H1 (cell line): ENCODE data around the gene NAGS. TPM values are rescaled to one million over a fixed set of nuclear protein-coding genes. Genes with fewer than 3 reads are reported as not detected.

Experiments used
- CTCF ChIA-PET: fragments of 300-600 bp; sonication (Branson Sonifier 250); formaldehyde crosslinking; loops from one replicate; lab custom pipeline; 2021; ENCODE audit not compliant: partially characterized antibody; lab: Charles Lee
- POLR2A ChIA-PET: fragments of 300-600 bp; sonication (Branson Sonifier 250); formaldehyde crosslinking; loops from one replicate; lab custom pipeline; 2021; ENCODE audit warnings: inconsistent platforms; ENCODE audit not compliant: partially characterized antibody; lab: Charles Lee
- DNase-seq, 2 experiments: peaks; one replicate each; pipeline versions ENCODE4 v3.0.0 to v3.0.0-alpha.2; 2010 to 2022; ENCODE audit warnings: low spot score in 2 of 2, low read depth in 1 of 2, mixed read lengths in 1 of 2
- FAIRE-seq: peaks from 2 replicates; lab custom pipeline; 2011; peaks lifted over from hg19 to GRCh38; lab: Jason Lieb, UNC
- H2AFZ ChIP-seq: 2 replicates; pipeline ENCODE4 v1.8.1; 2012; ENCODE audit warnings: low read length, inconsistent platforms
- H2AK5ac ChIP-seq: 2 replicates; pipeline ENCODE4 v1.6.1; 2013; ENCODE audit warnings: low read depth, low read length
- H2BK120ac ChIP-seq: replicated peaks from 2 replicates; pipeline ENCODE3; 2013; ENCODE audit warnings: low read depth, low read length, inconsistent platforms
- H2BK12ac ChIP-seq: 2 replicates; pipeline ENCODE4 v1.6.1; 2013; ENCODE audit warnings: low read depth, low read length
- H2BK15ac ChIP-seq: 2 replicates; pipeline ENCODE4 v1.6.1; 2013; ENCODE audit warnings: low read length
- H2BK20ac ChIP-seq: 2 replicates; pipeline ENCODE4 v1.6.1; 2013; ENCODE audit warnings: low read length
- H2BK5ac ChIP-seq: 2 replicates; pipeline ENCODE4 v1.6.1; 2013; ENCODE audit warnings: low read depth, low read length
- H3K14ac ChIP-seq: 2 replicates; pipeline ENCODE4 v1.6.1; 2013; ENCODE audit warnings: inconsistent platforms; ENCODE audit not compliant: insufficient read length
- H3K18ac ChIP-seq: 2 replicates; pipeline ENCODE4 v1.6.1; 2013; ENCODE audit warnings: low read length; ENCODE audit errors: extremely low read depth
- H3K23ac ChIP-seq: 2 replicates; pipeline ENCODE4 v1.6.1; 2013; ENCODE audit warnings: inconsistent platforms; ENCODE audit not compliant: insufficient read length
- H3K23me2 ChIP-seq: 2 replicates; pipeline ENCODE4 v1.6.1; 2013; ENCODE audit warnings: low read depth, low read length
- H3K27ac ChIP-seq: 2 replicates; pipeline ENCODE4 v1.6.1; 2011; ENCODE audit warnings: low read depth, low read length, inconsistent platforms
- H3K27me3 ChIP-seq, 4 experiments: replicated peaks in 1 of 4; 1 replicate in 1 of 4; 2 replicates in 3 of 4; pipeline versions ENCODE4 v1.6.1 to v1.8.1; 2011 to 2013; ENCODE audit warnings: low read length in 3 of 4, mild to moderate bottlenecking in 3 of 4, inconsistent platforms in 2 of 4, mixed read lengths in 2 of 4, moderate library complexity in 1 of 4; ENCODE audit not compliant: control insufficient read depth in 3 of 4, insufficient read depth in 3 of 4; ENCODE audit errors: extremely low read depth in 1 of 4
- H3K36me3 ChIP-seq, 4 experiments: 2 replicates each; pipeline versions ENCODE4 v1.6.1 to v1.8.1; 2011 to 2013; ENCODE audit warnings: mild to moderate bottlenecking in 4 of 4, low read length in 3 of 4, moderate library complexity in 2 of 4, control low read depth in 1 of 4, inconsistent platforms in 1 of 4; ENCODE audit not compliant: insufficient read depth in 4 of 4, control insufficient read depth in 2 of 4
- H3K4ac ChIP-seq: replicated peaks from 2 replicates; pipeline ENCODE3; 2013; ENCODE audit warnings: low read length, low read depth, mixed read lengths, inconsistent platforms; ENCODE audit not compliant: insufficient read length
- H3K4me1 ChIP-seq, 4 experiments: replicated peaks in 1 of 4; 1 replicate in 1 of 4; 2 replicates in 3 of 4; pipeline versions ENCODE4 v1.6.1 to v1.8.1; 2011 to 2013; ENCODE audit warnings: low read length in 3 of 4, inconsistent platforms in 2 of 4, mixed read lengths in 1 of 4; ENCODE audit not compliant: insufficient read depth in 4 of 4, control insufficient read depth in 3 of 4
- H3K4me2 ChIP-seq, 2 experiments: 2 replicates each; pipeline versions ENCODE4 v1.6.1 to v1.8.1; 2011 to 2013; ENCODE audit warnings: low read depth in 2 of 2, low read length in 2 of 2, control low read depth in 1 of 2, inconsistent platforms in 1 of 2, mild to moderate bottlenecking in 1 of 2; ENCODE audit not compliant: insufficient read depth in 1 of 2
- H3K4me3 ChIP-seq, 4 experiments: fragments of 200-600, 300-600 bp in 1 of 4; sonication (generic), shearing (Covaris generic), sonication (Bioruptor Twin) in 1 of 4; 2 replicates each; pipeline versions ENCODE4 v1.5.1 to v1.8.1; 2011 to 2016; ENCODE audit warnings: low read length in 4 of 4, low read depth in 3 of 4, control low read depth in 2 of 4, inconsistent platforms in 2 of 4, mild to moderate bottlenecking in 2 of 4, mixed read lengths in 1 of 4, moderate library complexity in 1 of 4; ENCODE audit not compliant: insufficient read depth in 2 of 4; ENCODE audit errors: extremely low read depth in 1 of 4
- H3K56ac ChIP-seq: replicated peaks from 2 replicates; pipeline ENCODE3; 2013; ENCODE audit warnings: low read depth, mild to moderate bottlenecking, mixed read lengths, low read length, inconsistent platforms; ENCODE audit not compliant: insufficient read length
- H3K79me1 ChIP-seq: 2 replicates; pipeline ENCODE4 v1.6.1; 2013; ENCODE audit warnings: low read depth, low read length, control low read depth
- H3K79me2 ChIP-seq, 2 experiments: 2 replicates each; pipeline versions ENCODE4 v1.6.1 to v1.8.1; 2012 to 2013; ENCODE audit warnings: low read length in 2 of 2, mild to moderate bottlenecking in 2 of 2, inconsistent platforms in 1 of 2; ENCODE audit not compliant: insufficient read depth in 2 of 2, control insufficient read depth in 1 of 2
- H3K9ac ChIP-seq, 4 experiments: replicated peaks in 1 of 4; 1 replicate in 1 of 4; 2 replicates in 3 of 4; pipeline versions ENCODE4 v1.6.1 to v1.8.1; 2011 to 2013; ENCODE audit warnings: low read depth in 3 of 4, low read length in 3 of 4, control low read depth in 2 of 4, mild to moderate bottlenecking in 2 of 4, moderate library complexity in 2 of 4, inconsistent platforms in 1 of 4; ENCODE audit errors: extremely low read depth in 1 of 4
- H3K9me3 ChIP-seq, 2 experiments: 2 replicates each; pipeline versions ENCODE4 v1.6.1 to v1.8.1; 2012 to 2013; ENCODE audit warnings: mild to moderate bottlenecking in 2 of 2, moderate library complexity in 2 of 2, control low read depth in 1 of 2, inconsistent platforms in 1 of 2, low read depth in 1 of 2, low read length in 1 of 2, mixed read lengths in 1 of 2; ENCODE audit not compliant: insufficient read depth in 2 of 2
- H4K20me1 ChIP-seq, 2 experiments: replicated peaks in 1 of 2; 2 replicates each; pipeline versions ENCODE3 to v1.8.1; 2011 to 2013; ENCODE audit warnings: inconsistent platforms in 2 of 2, low read length in 2 of 2, mild to moderate bottlenecking in 1 of 2; ENCODE audit not compliant: insufficient read depth in 2 of 2, control insufficient read depth in 1 of 2
- H4K5ac ChIP-seq: 2 replicates; pipeline ENCODE4 v1.6.1; 2013; ENCODE audit warnings: low read length, low read depth, mixed read lengths, inconsistent platforms; ENCODE audit not compliant: insufficient read length
- H4K8ac ChIP-seq: 2 replicates; pipeline ENCODE4 v1.8.0; 2013; ENCODE audit warnings: mild to moderate bottlenecking, moderate library complexity, low read length, inconsistent platforms; ENCODE audit not compliant: insufficient read depth; ENCODE audit errors: extremely low read depth
- H4K91ac ChIP-seq: replicated peaks from 2 replicates; pipeline ENCODE3; 2013; ENCODE audit warnings: low read length, mixed read lengths, inconsistent platforms; ENCODE audit not compliant: insufficient read length
- ASH2L ChIP-seq: fragments of 200-600, 300-600 bp; sonication (generic); IDR thresholded peaks from one replicate; pipeline ENCODE4 v1.7.1; 2017; ENCODE audit warnings: low read length
- BACH1 ChIP-seq: IDR thresholded peaks from 2 replicates; pipeline ENCODE4 v1.6.1; 2012; ENCODE audit warnings: low read length, improper control_type of control experiment
- CHD1 ChIP-seq: IDR thresholded peaks from 2 replicates; pipeline ENCODE4 v1.6.1; 2012; ENCODE audit warnings: low read depth, low read length, improper control_type of control experiment
- RBBP5 ChIP-seq: IDR thresholded peaks from 2 replicates; pipeline ENCODE4 v1.7.1; 2012; ENCODE audit warnings: low read depth, mild to moderate bottlenecking, inconsistent platforms, low read length, moderate library complexity, borderline replicate concordance
- RXRA ChIP-seq: IDR thresholded peaks from 2 replicates; pipeline ENCODE4 v1.6.1; 2011; ENCODE audit warnings: low read depth, mild to moderate bottlenecking, low read length, moderate library complexity; ENCODE audit not compliant: insufficient read depth
- SAP30 ChIP-seq: fragments of 300-600 bp; sonication (generic); IDR thresholded peaks from 2 replicates; pipeline ENCODE4 v1.7.1; 2012; ENCODE audit warnings: low read length, moderate library complexity, mild to moderate bottlenecking, inconsistent platforms; ENCODE audit not compliant: insufficient read depth, insufficient replicate concordance
- TAF1 ChIP-seq: IDR thresholded peaks from 2 replicates; pipeline ENCODE4 v1.6.1; 2011; ENCODE audit warnings: mild to moderate bottlenecking, low read depth, low read length
- TAF7 ChIP-seq: optimal IDR thresholded peaks from 2 replicates; pipeline ENCODE3; 2011; ENCODE audit warnings: low read depth, mild to moderate bottlenecking, inconsistent platforms, low read length, moderate library complexity, borderline replicate concordance
- TCF12 ChIP-seq: IDR thresholded peaks from 2 replicates; pipeline ENCODE4 v1.6.1; 2011; ENCODE audit warnings: low read depth, mild to moderate bottlenecking, low read length
- ZNF274 ChIP-seq: IDR thresholded peaks from 2 replicates; pipeline ENCODE4 v1.7.0; 2012; ENCODE audit warnings: low read length, borderline replicate concordance; ENCODE audit errors: extremely low read depth
- WGBS, 2 experiments: shearing (Covaris generic) in 1 of 2; methylation state at CpG; one replicate each; pipeline versions ENCODE4 v1.1.6 to v1.1.7; 2013 to 2015; ENCODE audit warnings: low lambda C conversion rate in 2 of 2, mixed read lengths in 2 of 2, inconsistent platforms in 1 of 2, low coverage in 1 of 2, missing lambda C conversion rate in 1 of 2; ENCODE audit not compliant: insufficient replicate concordance in 2 of 2, insufficient coverage in 1 of 2, insufficient read length in 1 of 2; ENCODE audit errors: extremely low coverage in 1 of 2, missing lambda C conversion rate in 1 of 2; 5-methylcytosine and 5-hydroxymethylcytosine counted together
- polyA plus RNA-seq, 7 experiments: library from polyadenylated mRNA; depleted of rRNA in 3 of 7; stranded (reverse) in 5 of 7; unstranded in 2 of 7; fragments of >200 nt in 5 of 7; fragments of 200-250 nt in 2 of 7; gene quantifications; 1 replicate in 5 of 7; 2 replicates in 1 of 7; 4 replicates in 1 of 7; pipeline versions ENCODE4 v1.2.1 to v1.2.3, GENCODE V29; 2011 to 2013; ENCODE audit warnings: missing spikeins in 2 of 7, mixed read lengths in 2 of 7
- total RNA-seq: library from RNA; stranded (reverse); fragmentation: NEBNext Ultra II Directional; extraction: Animal tissue kit (Norgen Biotek cat#: 25700); gene quantifications from 2 replicates; pipeline ENCODE4 v1.2.1, GENCODE V29; 2021
- TF ChIP-seq, protein P1 (sequence below): IDR thresholded peaks from 2 replicates; pipeline ENCODE4 v1.6.1; 2012; ENCODE audit warnings: inconsistent platforms

NAGS gene
- total and polyA plus RNA-seq, 2 of the 8 experiments (the other 6 are each of a cell fraction or from before 2014, with no cell fraction given), result 4.0 to 5.1 TPM

- Histone ChIP-seq H3K4me2 (no peak overlapping the region), H3K9me3 (no peaks in the 10 kb centered on the region), H3K27me3 (peaks cover 0 to 8% (median 5%) of the 10 kb centered on the region in 4 experiments; a peak in 5 of 7 replicates), H4K8ac (no peak overlapping the region), H3K4ac (no peak overlapping the region), H3K56ac (no peak overlapping the region), H3K23me2 (no peaks in the 10 kb centered on the region; the same call in 1 of the 2 replicates), H3K4me1 (peaks cover 0 to 2% (median 0%) of the 10 kb centered on the region in 4 experiments; a peak in 1 of 7 replicates), H3K79me1 (no peaks in the 10 kb centered on the region), H3K36me3 (no peaks in the 10 kb centered on the region), H3K23ac (no peak overlapping the region), H2BK20ac (no peak overlapping the region), H2AK5ac (no peak overlapping the region), H3K27ac (no peak overlapping the region), H2BK15ac (no peak overlapping the region), H2BK12ac (no peak overlapping the region), H3K14ac (no peak overlapping the region), H4K20me1 (no peaks in the 10 kb centered on the region), H4K91ac (no peak overlapping the region)
- no peak for DNase-seq
- ChIA-PET POLR2A (interaction anchor here (0.5 to 1.8 kb wide), 5 partner anchors 9 to 88 kb away, joined by 3 to 7 read pairs (median 3); partner anchors contain the start of gene TMEM101), CTCF (interaction anchor here (0.7 to 22.7 kb wide), 8 partner anchors 8 to 150 kb away, joined by 3 to 416 read pairs (median 6); partner anchors contain the start of genes NAGS and PPY)
- WGBS, 2 experiments, result 80% methylated on average over 4 of the region's 4 CpGs; no CpG with 5 or more reads in 1 of the 2 experiments
- TF ChIP-seq, protein P1, sequence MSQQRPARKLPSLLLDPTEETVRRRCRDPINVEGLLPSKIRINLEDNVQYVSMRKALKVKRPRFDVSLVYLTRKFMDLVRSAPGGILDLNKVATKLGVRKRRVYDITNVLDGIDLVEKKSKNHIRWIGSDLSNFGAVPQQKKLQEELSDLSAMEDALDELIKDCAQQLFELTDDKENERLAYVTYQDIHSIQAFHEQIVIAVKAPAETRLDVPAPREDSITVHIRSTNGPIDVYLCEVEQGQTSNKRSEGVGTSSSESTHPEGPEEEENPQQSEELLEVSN, result no peak
- TF ChIP-seq SAP30 (no peak), TCF12 (no peak), RBBP5 (no peak), ASH2L (no peak), CHD1 (no peak), TAF7 (no peak), TAF1 (no peak), RXRA (no peak), BACH1 (no peak), ZNF274 (no peak)
- TF ChIP-seq, all 59 proteins: peak for 0
- no peak overlapping the region for H3K18ac ChIP-seq
- no peak overlapping the region for H2BK120ac ChIP-seq
- no peak overlapping the region for H2BK5ac ChIP-seq
- H3K79me2 ChIP-seq, result no peaks in the 10 kb centered on the region
- H2AFZ ChIP-seq, result no peak overlapping the region
- no peak overlapping the region for H4K5ac ChIP-seq
- no peak overlapping the region for H3K4me3 ChIP-seq
- no peak for FAIRE-seq
- H3K9ac ChIP-seq, result no peak overlapping the region
Measured at GRCh38 chr17:43999024-43999423, 5.4 kb upstream of the NAGS start.
